WTC11 (cell line): ENCODE measurements around the gene MGAT2. TPM values are rescaled to one million over a fixed set of nuclear protein-coding genes. Genes with fewer than 3 reads are reported as not detected.
"Not testable (repeated sequence)": the region's sequence is repeated elsewhere in the genome, so short reads cannot be mapped to it uniquely, and the experiment has no call there.

Source experiments
- ATAC-seq: fragments of 200-7000 bp; cut with Tn5 transposase; 2 replicates; pipeline ENCODE4 v1.10.0; 2021; ENCODE audit warnings: mild to moderate bottlenecking, moderate library complexity
- CTCF ChIA-PET: fragments of 300-600 bp; sonication (Branson Sonifier 250); formaldehyde crosslinking; loops from one replicate; lab custom pipeline; 2021; ENCODE audit warnings: antibody characterized with exemption; lab: Charles Lee
- POLR2A ChIA-PET: fragments of 350-600 bp; sonication (Branson Sonifier 250); formaldehyde crosslinking; loops from one replicate; lab custom pipeline; 2021; ENCODE audit warnings: antibody characterized with exemption; lab: Charles Lee
- DNase-seq: peaks from one replicate; pipeline ENCODE4 v3.0.0; 2021; ENCODE audit warnings: low spot score
- H3K27ac Mint-ChIP-seq: 2 replicates; pipeline ENCODE4 v1.8.0; 2021; ENCODE audit warnings: mixed read lengths
- H3K27me3 Mint-ChIP-seq: 2 replicates; pipeline ENCODE4 v1.8.0; 2021; ENCODE audit warnings: low read depth, mild to moderate bottlenecking, moderate library complexity, mixed read lengths
- H3K36me3 Mint-ChIP-seq: 2 replicates; pipeline ENCODE4 v1.8.0; 2021; ENCODE audit warnings: mixed read lengths
- H3K4me1 Mint-ChIP-seq: 2 replicates; pipeline ENCODE4 v1.8.0; 2022; ENCODE audit warnings: mixed read lengths
- H3K4me3 Mint-ChIP-seq: 2 replicates; pipeline ENCODE4 v1.8.0; 2021; ENCODE audit warnings: mild to moderate bottlenecking, moderate library complexity, mixed read lengths
- H3K9me3 Mint-ChIP-seq: 2 replicates; pipeline ENCODE4 v1.8.0; 2021; ENCODE audit warnings: mixed read lengths
- CDX4 ChIP-seq: fragments of 250-450 bp; sonication (Bioruptor Pico); IDR thresholded peaks from 2 replicates; pipeline ENCODE4 v1.9.0; 2021; ENCODE audit warnings: moderate library complexity, mild to moderate bottlenecking, inconsistent platforms, borderline replicate concordance
- CTCF ChIP-seq: fragments of 200-600 bp; IDR thresholded peaks from 2 replicates; pipeline ENCODE4 v1.8.0; 2022; ENCODE audit warnings: antibody characterized with exemption
- GABPB1 ChIP-seq: sonication (generic); formaldehyde crosslinking; IDR thresholded peaks from 2 replicates; pipeline ENCODE4 v1.8.1; 2023; ENCODE audit warnings: mild to moderate bottlenecking, missing genetic modification reagents
- SMAD3 ChIP-seq: sonication (generic); formaldehyde crosslinking; IDR thresholded peaks from 2 replicates; pipeline ENCODE4 v1.8.0; 2022; ENCODE audit warnings: missing genetic modification reagents, mild to moderate bottlenecking, borderline replicate concordance
- TEAD1 ChIP-seq: sonication (generic); formaldehyde crosslinking; IDR thresholded peaks from 2 replicates; pipeline ENCODE4 v1.8.0; 2022; ENCODE audit warnings: mild to moderate bottlenecking, missing genetic modification reagents
- ZNF121 ChIP-seq: sonication (generic); formaldehyde crosslinking; IDR thresholded peaks from 2 replicates; pipeline ENCODE4 v1.8.0; 2023; ENCODE audit warnings: missing genetic modification reagents
- ZNF232 ChIP-seq: sonication (generic); formaldehyde crosslinking; IDR thresholded peaks from 2 replicates; pipeline ENCODE4 v1.8.0; 2022; ENCODE audit warnings: mild to moderate bottlenecking, missing genetic modification reagents
- ZNF263 ChIP-seq: sonication (generic); formaldehyde crosslinking; IDR thresholded peaks from 2 replicates; pipeline ENCODE4 v1.8.1; 2022; ENCODE audit warnings: low read depth, mild to moderate bottlenecking, moderate library complexity, missing genetic modification reagents
- ZNF317 ChIP-seq: sonication (generic); formaldehyde crosslinking; IDR thresholded peaks from 2 replicates; pipeline ENCODE4 v1.8.1; 2023; ENCODE audit warnings: low read depth, mild to moderate bottlenecking, moderate library complexity, missing genetic modification reagents, borderline replicate concordance
- ZNF416 ChIP-seq: fragments of 250-450 bp; sonication (Bioruptor Pico); IDR thresholded peaks from 2 replicates; pipeline ENCODE4 v1.9.0; 2021; ENCODE audit warnings: mild to moderate bottlenecking, inconsistent platforms
- ZSCAN18 ChIP-seq: fragments of 250-450 bp; sonication (Bioruptor Pico); IDR thresholded peaks from 2 replicates; pipeline ENCODE4 v2.1.2; 2022; ENCODE audit warnings: mild to moderate bottlenecking, moderate library complexity
- total RNA-seq: library from RNA; stranded (reverse); gene quantifications from 3 replicates; pipeline ENCODE4 v1.2.3, GENCODE V29; 2021
- TF ChIP-seq, protein P1 (sequence below): sonication (generic); formaldehyde crosslinking; IDR thresholded peaks from 2 replicates; pipeline ENCODE4 v1.8.0; 2023; ENCODE audit warnings: mild to moderate bottlenecking, missing genetic modification reagents

The MGAT2 gene
- total RNA-seq, 1 experiment from 2014 or later: 25.2 TPM

- POLR2A ChIA-PET: no interaction called here
- no peak overlapping the region for H3K4me3 Mint-ChIP-seq
- H3K27ac Mint-ChIP-seq: no peak overlapping the region
- H3K9me3 Mint-ChIP-seq: no peaks in the 10 kb centered on the region
- DNase-seq (no peak), ATAC-seq (no peak)
- H3K4me1 Mint-ChIP-seq: no peaks in the 10 kb centered on the region
- H3K27me3 Mint-ChIP-seq: no peaks in the 10 kb centered on the region
- TF ChIP-seq ZNF121 (CRISPR knock-in tag) (peak; percentile 89; the same call in 1 of the 2 replicates), SMAD3 (CRISPR knock-in tag) (no peak)
- CTCF ChIA-PET: no interaction called here
- H3K36me3 Mint-ChIP-seq: peaks cover 16% of the 10 kb centered on the region
Measured at GRCh38 chr14:49653508-49653907, 32.9 kb downstream of the MGAT2 start.

DNA sequence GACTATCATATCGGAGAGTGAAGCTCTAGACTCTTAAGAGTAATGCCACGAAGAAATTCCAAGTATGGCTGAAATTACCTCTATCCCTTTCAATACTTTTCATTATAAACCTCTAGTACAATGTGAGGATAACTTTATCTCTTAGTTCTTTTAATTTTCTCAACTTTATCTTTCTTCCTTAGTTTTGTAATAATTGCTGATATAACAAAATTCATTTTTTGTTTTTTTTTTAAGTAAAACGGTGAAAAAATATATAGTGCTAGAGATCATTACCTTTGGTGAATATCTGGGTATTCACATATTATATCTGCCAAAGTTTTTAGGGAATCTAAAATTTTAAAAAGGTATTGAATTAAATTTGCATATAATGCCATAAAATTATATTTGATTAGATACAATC lies 33.9 kb downstream of the MGAT2 start:
- CTCF ChIA-PET: interaction anchor here (1.0 kb wide), 1 partner anchor 21 kb away, joined by 3 read pairs; no protein-coding TSS in a partner anchor
- POLR2A ChIA-PET: interaction anchor here (0.6 kb wide), 1 partner anchor 234 kb away, joined by 4 read pairs; no protein-coding TSS in a partner anchor
- Mint-ChIP-seq H3K4me1 (no peaks in the 10 kb centered on the region), H3K27me3 (no peaks in the 10 kb centered on the region), H3K4me3 (no peak overlapping the region), H3K36me3 (peaks cover 14% of the 10 kb centered on the region), H3K27ac (no peak overlapping the region), H3K9me3 (no peaks in the 10 kb centered on the region)
- TF ChIP-seq ZNF416 (no peak), ZNF317 (CRISPR knock-in tag) (no peak), ZNF232 (no peak), ZNF263 (no peak), CTCF (no peak), TEAD1 (no peak), CDX4 (CRISPR knock-in tag) (no peak)
- TF ChIP-seq, protein P1, sequence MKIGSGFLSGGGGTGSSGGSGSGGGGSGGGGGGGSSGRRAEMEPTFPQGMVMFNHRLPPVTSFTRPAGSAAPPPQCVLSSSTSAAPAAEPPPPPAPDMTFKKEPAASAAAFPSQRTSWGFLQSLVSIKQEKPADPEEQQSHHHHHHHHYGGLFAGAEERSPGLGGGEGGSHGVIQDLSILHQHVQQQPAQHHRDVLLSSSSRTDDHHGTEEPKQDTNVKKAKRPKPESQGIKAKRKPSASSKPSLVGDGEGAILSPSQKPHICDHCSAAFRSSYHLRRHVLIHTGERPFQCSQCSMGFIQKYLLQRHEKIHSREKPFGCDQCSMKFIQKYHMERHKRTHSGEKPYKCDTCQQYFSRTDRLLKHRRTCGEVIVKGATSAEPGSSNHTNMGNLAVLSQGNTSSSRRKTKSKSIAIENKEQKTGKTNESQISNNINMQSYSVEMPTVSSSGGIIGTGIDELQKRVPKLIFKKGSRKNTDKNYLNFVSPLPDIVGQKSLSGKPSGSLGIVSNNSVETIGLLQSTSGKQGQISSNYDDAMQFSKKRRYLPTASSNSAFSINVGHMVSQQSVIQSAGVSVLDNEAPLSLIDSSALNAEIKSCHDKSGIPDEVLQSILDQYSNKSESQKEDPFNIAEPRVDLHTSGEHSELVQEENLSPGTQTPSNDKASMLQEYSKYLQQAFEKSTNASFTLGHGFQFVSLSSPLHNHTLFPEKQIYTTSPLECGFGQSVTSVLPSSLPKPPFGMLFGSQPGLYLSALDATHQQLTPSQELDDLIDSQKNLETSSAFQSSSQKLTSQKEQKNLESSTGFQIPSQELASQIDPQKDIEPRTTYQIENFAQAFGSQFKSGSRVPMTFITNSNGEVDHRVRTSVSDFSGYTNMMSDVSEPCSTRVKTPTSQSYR: no peak
- no peak for ATAC-seq
- no peak for DNase-seq

DNA sequence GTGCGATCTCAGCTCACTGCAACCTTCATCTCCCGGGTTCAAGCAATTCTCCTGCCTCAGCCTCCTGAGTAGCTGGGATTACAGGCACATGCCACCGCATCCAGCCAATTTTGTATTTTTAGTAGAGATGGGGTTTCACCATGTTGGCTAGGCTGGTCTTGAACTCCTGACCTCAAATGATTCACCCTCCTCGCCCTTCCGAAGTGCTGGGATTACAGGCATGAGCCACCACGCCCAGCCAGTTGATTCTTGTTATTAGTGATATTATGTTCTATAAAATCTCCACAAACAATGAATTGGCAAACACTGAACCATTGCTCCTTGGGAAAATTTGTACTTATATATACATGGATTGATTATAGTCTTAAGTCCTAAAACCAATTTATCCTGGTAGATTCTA lies 36.9 kb downstream of the MGAT2 start:
- H3K4me3 Mint-ChIP-seq, ATAC-seq, H3K27ac Mint-ChIP-seq, H3K36me3 Mint-ChIP-seq, H3K27me3 Mint-ChIP-seq, CTCF ChIA-PET, POLR2A ChIA-PET, H3K9me3 Mint-ChIP-seq, H3K4me1 Mint-ChIP-seq, DNase-seq: not testable (repeated sequence)

DNA sequence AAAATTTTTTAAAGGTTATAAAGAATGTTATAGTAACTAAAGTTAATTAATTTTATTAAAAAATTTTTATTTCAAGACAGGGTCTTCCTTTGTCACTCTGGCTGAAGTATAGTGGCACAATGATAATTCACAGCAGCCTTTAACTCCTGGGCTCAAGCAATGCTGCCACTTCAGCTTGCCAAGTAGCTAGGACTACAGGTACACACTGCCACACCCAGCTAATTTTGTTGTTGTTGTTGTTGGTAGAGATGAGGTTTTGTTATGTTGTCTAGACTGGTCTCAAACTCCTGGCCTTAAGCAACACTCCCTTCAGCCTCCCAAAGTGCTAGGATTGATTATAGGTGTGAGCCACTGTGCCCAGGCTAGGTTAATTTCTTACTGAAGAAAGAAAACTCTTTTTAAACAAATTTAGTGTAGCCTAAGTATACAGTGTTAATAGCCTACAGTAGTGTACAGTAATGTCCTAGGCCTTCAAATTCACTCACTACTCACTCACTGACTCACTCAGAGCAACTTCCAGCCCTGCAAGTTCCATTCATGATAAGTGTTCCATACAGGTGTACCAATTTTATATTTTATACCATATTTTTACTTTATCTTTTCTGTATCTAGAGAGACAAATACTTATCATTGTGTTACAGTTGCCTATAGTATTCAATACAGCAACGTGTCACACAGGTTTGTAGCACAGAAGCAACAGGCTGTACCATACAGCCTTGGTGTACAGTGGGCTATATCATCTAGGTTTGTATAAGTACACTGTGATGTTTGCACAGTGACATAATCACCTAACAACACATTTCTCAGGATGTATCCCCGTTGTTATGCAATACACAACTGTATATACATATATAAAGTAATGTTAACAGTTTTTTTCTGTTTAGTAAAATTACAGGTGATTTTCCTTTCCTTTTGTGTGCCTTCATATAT lies 39.2 kb downstream of the MGAT2 start:
- Mint-ChIP-seq H3K9me3 (no peaks in the 10 kb centered on the region), H3K27ac (no peak overlapping the region), H3K4me3 (no peak overlapping the region), H3K4me1 (no peaks in the 10 kb centered on the region), H3K27me3 (no peaks in the 10 kb centered on the region), H3K36me3 (peaks cover 6% of the 10 kb centered on the region)
- no peak for DNase-seq
- CTCF ChIA-PET: no interaction called here
- TF ChIP-seq ZSCAN18 (CRISPR knock-in tag) (no peak), GABPB1 (CRISPR knock-in tag) (0 out of 2 replicates have a peak, but pooled peaks have one; percentile 25)
- no peak for ATAC-seq
- POLR2A ChIA-PET: no interaction called here
